ENCODE data around the gene HERC4.

- TF ChIP-seq EZH2 (IDR thresholded peaks at IDR 0.05; ENCODE audit: borderline replicate concordance, insufficient read depth, low read length, poor library complexity, severe bottlenecking): no peak
- TF ChIP-seq RAD21 (conservative IDR thresholded peaks at IDR 0.05): no peak
- no peak for TF ChIP-seq CTCF (IDR thresholded peaks at IDR 0.05; ENCODE audit: poor library complexity, severe bottlenecking)
- TF ChIP-seq EP300 (conservative IDR thresholded peaks at IDR 0.05; ENCODE audit: poor library complexity, severe bottlenecking): no peak
Measured at GRCh38 chr10:67976292-67977245, 98.5 kb downstream of the HERC4 start.
